ENCODE data around the gene TRIM44.

TRIM44 gene

GRCh38 chr11:35672608-35673007 is 10.0 kb downstream of the TRIM44 start:
- no peak overlapping the region for H3K4me3 ChIP-seq (ENCODE audit: low read length)
- TF ChIP-seq ZNF274 (IDR thresholded peaks at IDR 0.05; ENCODE audit: low read depth, low read length), result no peak

GRCh38 chr11:35675901-35676610 is 13.5 kb downstream of the TRIM44 start:
- H3K4me3 ChIP-seq (ENCODE audit: low read length), result no peak overlapping the region; the same call in 1 of the 2 replicates
- TF ChIP-seq ZNF274 (IDR thresholded peaks at IDR 0.05; ENCODE audit: low read depth, low read length), result no peak

GRCh38 chr11:35676611-35676965 is 14.0 kb downstream of the TRIM44 start:
- no peak overlapping the region for H3K4me3 ChIP-seq (ENCODE audit: low read length)
- TF ChIP-seq ZNF274 (IDR thresholded peaks at IDR 0.05; ENCODE audit: low read depth, low read length), result no peak

GRCh38 chr11:35677904-35678303 is 15.3 kb downstream of the TRIM44 start:
- no peak overlapping the region for H3K4me3 ChIP-seq (ENCODE audit: low read length)
- no peak for TF ChIP-seq ZNF274 (IDR thresholded peaks at IDR 0.05; ENCODE audit: low read depth, low read length)

GRCh38 chr11:35678471-35678870 is 15.9 kb downstream of the TRIM44 start:
- H3K4me3 ChIP-seq (ENCODE audit: low read length), result no peak overlapping the region
- TF ChIP-seq ZNF274 (IDR thresholded peaks at IDR 0.05; ENCODE audit: low read depth, low read length), result no peak

GRCh38 chr11:35678975-35679374 is 16.4 kb downstream of the TRIM44 start:
- no peak overlapping the region for H3K4me3 ChIP-seq (ENCODE audit: low read length)
- no peak for TF ChIP-seq ZNF274 (IDR thresholded peaks at IDR 0.05; ENCODE audit: low read depth, low read length)

GRCh38 chr11:35680506-35680905 is 17.9 kb downstream of the TRIM44 start:
- TF ChIP-seq ZNF274 (IDR thresholded peaks at IDR 0.05; ENCODE audit: low read depth, low read length), result no peak
- no peak overlapping the region for H3K4me3 ChIP-seq (ENCODE audit: low read length)

GRCh38 chr11:35681163-35681767 is 18.7 kb downstream of the TRIM44 start:
- TF ChIP-seq ZNF274 (IDR thresholded peaks at IDR 0.05; ENCODE audit: low read depth, low read length), result no peak
- H3K4me3 ChIP-seq (ENCODE audit: low read length), result no peak overlapping the region

- no peak for TF ChIP-seq ZNF274 (IDR thresholded peaks at IDR 0.05; ENCODE audit: low read depth, low read length)
- no peak overlapping the region; the same call in 1 of the 2 replicates for H3K4me3 ChIP-seq (ENCODE audit: low read length)
These were observed 19.9 kb downstream of the TRIM44 start for GRCh38 chr11:35682230-35683173.

GRCh38 chr11:35683728-35684339 is 21.3 kb downstream of the TRIM44 start:
- no peak for TF ChIP-seq ZNF274 (IDR thresholded peaks at IDR 0.05; ENCODE audit: low read depth, low read length)
- H3K4me3 ChIP-seq (ENCODE audit: low read length), result no peak overlapping the region

- no peak for TF ChIP-seq ZNF274 (IDR thresholded peaks at IDR 0.05; ENCODE audit: low read depth, low read length)
- no peak overlapping the region for H3K4me3 ChIP-seq (ENCODE audit: low read length)
These were observed 25.4 kb downstream of the TRIM44 start for GRCh38 chr11:35688023-35688422.

GRCh38 chr11:35689081-35689996 is 26.8 kb downstream of the TRIM44 start:
- no peak for TF ChIP-seq ZNF274 (IDR thresholded peaks at IDR 0.05; ENCODE audit: low read depth, low read length)

GRCh38 chr11:35702126-35702525 is 39.6 kb downstream of the TRIM44 start:
- no peak overlapping the region for H3K4me3 ChIP-seq (ENCODE audit: low read length)
- no peak for TF ChIP-seq ZNF274 (IDR thresholded peaks at IDR 0.05; ENCODE audit: low read depth, low read length)

More at GRCh38 chr11:35689081-35689996, 26.8 kb downstream of the TRIM44 start:
- no peak overlapping the region for H3K4me3 ChIP-seq (ENCODE audit: low read length)

All from GM08714 (cell line).